Activated naive CD8-positive, alpha-beta T cell treated with anti-CD3 and anti-CD28 coated beads, Interleukin-2, amount 10 ng/mL, durations not matched to agents 7 days and 5 days (primary cell): Measurements from ENCODE around the gene TUBB2A. TPM values are rescaled to one million over a fixed set of nuclear protein-coding genes. Genes with fewer than 3 reads are reported as not detected.
"Not testable (repeated sequence)": the region's sequence is repeated elsewhere in the genome, so short reads cannot be mapped to it uniquely, and the experiment has no call there.

Experiments
- ATAC-seq: fragments of 150-1000 bp; cut with Tn5 transposase; one replicate; pipeline ENCODE4 v1.10.0; 2021; ENCODE audit warnings: low read depth, moderate library complexity
- POLR2A ChIA-PET: fragments of 350-600 bp; sonication (Branson Sonifier 250); formaldehyde crosslinking; loops from one replicate; lab custom pipeline; 2021; ENCODE audit warnings: antibody characterized with exemption; lab: Charles Lee
- DNase-seq: peaks from one replicate; pipeline ENCODE4 v3.0.0; 2021
- H3K27ac Mint-ChIP-seq: one replicate; pipeline ENCODE4 v1.8.0; 2022; ENCODE audit warnings: mild to moderate bottlenecking, mixed read lengths
- H3K27me3 Mint-ChIP-seq: one replicate; pipeline ENCODE4 v1.8.0; 2022; ENCODE audit warnings: mild to moderate bottlenecking, moderate library complexity, mixed read lengths
- H3K36me3 Mint-ChIP-seq: one replicate; pipeline ENCODE4 v1.8.0; 2021; ENCODE audit warnings: mild to moderate bottlenecking, mixed read lengths
- H3K4me1 Mint-ChIP-seq: one replicate; pipeline ENCODE4 v1.8.0; 2021; ENCODE audit warnings: mixed read lengths
- H3K4me3 Mint-ChIP-seq: one replicate; pipeline ENCODE4 v1.8.0; 2022; ENCODE audit warnings: mild to moderate bottlenecking, moderate library complexity, mixed read lengths
- H3K9me3 Mint-ChIP-seq: one replicate; pipeline ENCODE4 v1.8.0; 2021; ENCODE audit warnings: mixed read lengths
- total RNA-seq, 2 experiments: library from RNA; stranded (reverse); gene quantifications; one replicate each; pipeline ENCODE4 v1.2.3, GENCODE V29; 2021

The TUBB2A gene
- total RNA-seq, 2 experiments from 2014 or later, result 1.9 to 2.2 TPM

DNA sequence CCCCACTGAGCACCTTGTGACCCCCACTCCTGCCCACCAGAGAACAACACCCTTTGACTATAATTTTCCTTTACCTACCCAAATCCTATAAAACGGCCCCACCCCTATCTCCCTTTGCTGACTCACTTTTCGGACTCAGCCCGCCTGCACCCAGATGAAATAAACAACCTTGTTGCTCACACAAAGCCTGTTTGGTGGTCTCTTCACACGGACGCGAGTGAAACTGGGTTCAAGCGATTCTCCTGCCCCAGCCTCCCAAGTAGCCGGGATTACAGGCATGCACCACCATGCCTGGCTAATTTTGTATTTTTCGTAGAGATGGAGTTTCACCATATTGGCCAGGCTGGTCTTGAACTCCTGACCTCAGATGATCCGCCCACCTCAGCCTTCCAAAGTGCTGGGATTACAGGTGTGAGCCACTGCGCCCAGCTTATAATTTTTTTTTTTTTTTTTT, 16.3 kb upstream of the TUBB2A start:
- H3K36me3 Mint-ChIP-seq, POLR2A ChIA-PET, ATAC-seq, H3K4me3 Mint-ChIP-seq, H3K27ac Mint-ChIP-seq, H3K4me1 Mint-ChIP-seq, H3K27me3 Mint-ChIP-seq, DNase-seq, H3K9me3 Mint-ChIP-seq: not testable (repeated sequence)

DNA sequence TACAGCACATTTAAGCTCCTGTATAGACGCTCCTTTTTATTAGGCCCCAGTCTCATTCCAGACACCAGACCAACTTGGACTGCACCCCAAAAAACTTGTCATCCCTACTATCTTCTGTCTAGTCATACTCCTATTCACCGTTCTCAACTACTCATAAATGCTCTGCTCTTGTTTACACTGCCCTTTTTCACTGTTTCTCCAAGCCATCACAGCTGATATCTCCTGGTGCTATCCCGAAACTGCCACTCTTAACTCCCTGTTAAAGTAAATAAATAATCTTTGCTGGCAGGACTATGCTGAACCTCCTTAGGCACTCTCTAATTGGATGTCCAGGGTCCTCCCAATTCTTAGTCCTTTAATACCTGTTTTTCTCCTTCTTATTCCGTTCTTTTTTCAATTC, 15.4 kb upstream of the TUBB2A start:
- H3K27me3 Mint-ChIP-seq, ATAC-seq, DNase-seq, H3K36me3 Mint-ChIP-seq, H3K27ac Mint-ChIP-seq, H3K4me1 Mint-ChIP-seq, H3K4me3 Mint-ChIP-seq, POLR2A ChIA-PET, H3K9me3 Mint-ChIP-seq: not testable (repeated sequence)

DNA sequence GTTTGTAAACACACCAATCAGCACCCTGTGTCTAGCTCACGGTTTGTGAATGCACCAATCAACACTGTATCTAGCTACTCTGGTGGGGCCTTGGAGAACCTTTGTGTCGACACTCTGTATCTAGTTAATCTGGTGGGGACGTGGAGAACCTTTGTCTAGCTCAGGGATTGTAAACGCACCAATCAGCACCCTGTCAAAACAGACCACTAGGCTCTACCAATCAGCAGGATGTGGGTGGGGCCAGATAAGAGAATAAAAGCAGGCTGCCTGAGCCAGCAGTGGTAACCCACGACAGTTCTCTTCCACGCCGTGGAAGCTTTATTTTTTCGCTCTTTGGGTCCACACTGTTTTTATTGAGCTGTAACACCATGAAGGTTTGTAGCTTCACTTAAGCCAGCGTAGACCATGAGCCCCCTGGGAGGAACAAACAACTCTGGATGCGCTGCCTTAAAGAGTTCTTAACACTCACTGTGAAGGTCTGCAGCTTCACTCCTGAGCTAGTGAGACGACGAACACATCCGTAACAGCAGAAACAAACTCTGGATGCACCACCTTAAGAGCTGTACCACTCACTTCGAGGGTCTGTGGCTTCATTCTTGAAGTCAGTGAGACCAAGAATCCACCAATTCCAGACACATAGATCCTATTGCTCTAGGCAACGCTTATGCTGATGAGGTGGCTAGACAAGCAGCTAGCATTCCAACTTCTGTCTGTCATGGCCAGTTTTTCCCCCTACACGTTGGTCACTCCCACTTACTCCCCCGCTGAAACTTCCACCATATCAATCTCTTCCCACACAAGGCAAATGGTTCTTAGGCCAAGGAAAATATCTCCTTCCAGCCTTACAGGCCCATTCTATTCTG, 14.2 kb upstream of the TUBB2A start:
- H3K4me1 Mint-ChIP-seq, H3K4me3 Mint-ChIP-seq, POLR2A ChIA-PET, DNase-seq, H3K27me3 Mint-ChIP-seq, H3K27ac Mint-ChIP-seq, ATAC-seq, H3K9me3 Mint-ChIP-seq, H3K36me3 Mint-ChIP-seq: not testable (repeated sequence)

DNA sequence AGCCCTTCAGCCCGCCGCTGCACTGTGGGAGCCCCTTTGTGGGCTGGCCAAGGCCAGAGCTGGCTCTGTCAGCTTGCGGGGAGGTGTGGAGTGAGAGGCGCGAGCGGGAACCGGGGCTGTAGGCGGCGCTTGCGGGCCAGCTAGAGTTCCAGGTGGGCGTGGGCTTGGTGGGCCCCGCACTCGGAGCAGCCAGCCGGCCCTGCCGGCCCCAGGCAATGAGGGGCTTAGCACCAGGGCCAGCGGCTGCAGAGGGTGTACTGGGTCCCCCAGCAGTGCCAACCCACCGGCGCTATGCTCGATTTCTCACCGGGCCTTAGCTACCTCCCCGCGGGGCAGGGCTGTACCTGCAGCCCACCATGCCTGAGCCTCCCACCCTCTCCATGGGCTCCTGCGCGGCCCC, 13.3 kb upstream of the TUBB2A start:
- ATAC-seq, H3K27me3 Mint-ChIP-seq, H3K4me1 Mint-ChIP-seq, H3K36me3 Mint-ChIP-seq, H3K9me3 Mint-ChIP-seq, H3K4me3 Mint-ChIP-seq, DNase-seq, H3K27ac Mint-ChIP-seq, POLR2A ChIA-PET: not testable (repeated sequence)

DNA sequence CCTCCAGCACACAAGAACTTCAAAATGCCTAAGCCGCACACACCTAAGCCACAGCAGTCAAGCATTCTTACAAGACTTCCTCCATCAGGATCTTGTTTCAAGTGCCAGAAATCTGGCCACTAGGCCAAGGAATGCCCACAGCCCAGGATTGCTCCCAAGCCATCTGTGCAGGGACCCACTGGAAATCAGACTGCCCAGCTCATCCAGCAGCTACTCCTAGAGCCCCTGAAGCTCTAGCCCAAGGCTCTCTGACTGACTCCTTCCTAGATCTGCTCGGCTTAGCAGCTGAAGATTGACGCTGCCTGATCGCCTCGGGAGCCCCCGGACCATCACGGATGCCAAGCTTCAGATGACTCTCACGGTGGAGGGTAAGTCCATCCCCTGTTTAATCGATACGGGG, 10.7 kb upstream of the TUBB2A start:
- DNase-seq, H3K4me1 Mint-ChIP-seq, H3K4me3 Mint-ChIP-seq, H3K27ac Mint-ChIP-seq, H3K36me3 Mint-ChIP-seq, H3K9me3 Mint-ChIP-seq, H3K27me3 Mint-ChIP-seq, POLR2A ChIA-PET, ATAC-seq: not testable (repeated sequence)

DNA sequence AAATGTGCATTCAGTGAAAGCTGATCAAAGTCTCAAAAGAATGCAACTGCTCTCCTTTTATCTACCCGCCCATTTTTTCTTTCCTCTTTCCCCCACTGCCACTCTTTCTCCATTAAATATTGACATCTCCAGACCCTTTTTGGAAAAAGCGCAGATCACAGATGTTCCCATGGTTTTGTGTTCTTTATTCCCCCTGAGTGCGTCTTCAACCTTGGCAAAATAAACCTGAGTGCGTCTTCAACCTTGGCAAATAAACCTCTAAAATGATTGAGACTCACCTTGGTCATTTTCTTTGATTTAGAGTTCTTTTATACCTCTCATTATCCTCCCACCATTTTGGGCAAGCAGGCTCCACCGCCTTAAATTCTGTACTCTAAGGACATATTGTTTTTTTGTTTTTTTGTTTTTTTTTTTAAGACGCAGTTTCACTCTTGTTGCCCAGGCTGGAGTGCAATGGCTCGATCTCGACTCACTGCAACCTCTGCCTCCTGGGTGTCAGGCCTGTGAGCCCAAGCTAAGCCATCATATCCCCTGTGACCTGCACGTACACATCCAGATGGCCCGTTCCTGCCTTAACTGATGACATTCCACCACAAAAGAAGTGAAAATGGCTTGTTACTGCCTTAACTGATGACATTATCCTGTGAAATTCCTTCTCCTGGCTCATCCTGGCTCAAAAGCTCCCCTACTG, 9.3 kb upstream of the TUBB2A start:
- ATAC-seq, result not testable (repeated sequence)
- H3K4me1 Mint-ChIP-seq, result peaks cover 11% of the 10 kb centered on the region

DNA sequence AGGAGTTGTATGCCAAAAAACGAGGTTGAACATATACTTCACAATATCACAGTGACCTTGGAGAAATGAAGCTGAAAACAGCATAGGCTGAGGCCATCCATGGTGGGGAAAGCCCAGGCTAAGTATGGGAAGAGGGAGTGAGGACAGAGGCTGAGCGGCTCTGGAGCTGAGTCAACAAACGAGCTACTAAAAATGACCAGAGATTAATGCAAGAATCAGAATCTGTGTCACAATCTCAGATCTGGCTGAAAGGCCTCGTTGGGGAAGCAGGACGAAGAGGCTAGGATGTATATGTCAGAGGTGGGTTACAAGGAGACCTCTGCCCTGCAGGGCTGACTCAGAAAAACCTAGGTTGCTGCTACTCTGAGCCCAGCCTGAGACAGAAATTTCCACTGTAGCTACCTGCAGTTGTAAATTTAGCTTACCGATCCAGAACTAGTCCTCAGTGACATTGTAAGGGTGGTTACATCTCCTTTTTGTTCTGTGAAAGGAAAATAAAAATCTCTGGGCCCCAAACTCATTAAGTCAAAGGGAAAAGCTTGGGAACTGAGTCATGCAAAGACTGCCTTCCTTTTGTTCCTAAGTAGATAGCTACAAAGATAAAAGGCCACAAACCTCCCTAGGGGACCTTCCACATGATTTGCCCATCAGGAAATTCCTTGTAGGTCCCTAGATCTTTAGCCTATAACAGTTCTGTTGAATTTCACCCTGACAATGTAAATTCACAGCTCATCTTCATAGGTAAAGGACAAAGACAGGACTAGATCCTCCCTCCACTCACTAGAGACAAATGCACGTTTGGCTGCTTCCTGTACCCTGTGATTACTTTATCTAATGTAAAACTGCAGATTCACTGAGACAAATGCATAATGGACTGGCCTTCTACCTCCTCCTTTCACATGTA, 8.5 kb upstream of the TUBB2A start:
- no peak for ATAC-seq
- peaks cover 11% of the 10 kb centered on the region for H3K4me1 Mint-ChIP-seq
- POLR2A ChIA-PET, result interaction anchor here (0.7 kb wide), 1 partner anchor 9 kb away, joined by 3 read pairs; the partner anchor contains the start of gene TUBB2A
- peaks cover 16% of the 10 kb centered on the region for H3K27me3 Mint-ChIP-seq
- H3K27ac Mint-ChIP-seq, result no peak overlapping the region
- no peak overlapping the region for H3K4me3 Mint-ChIP-seq
- no peak for DNase-seq
- H3K36me3 Mint-ChIP-seq, result no peaks in the 10 kb centered on the region
- H3K9me3 Mint-ChIP-seq, result no peaks in the 10 kb centered on the region

More for the DNA sequence above, 9.3 kb upstream of the TUBB2A start:
- H3K9me3 Mint-ChIP-seq, H3K36me3 Mint-ChIP-seq, H3K27ac Mint-ChIP-seq, DNase-seq, H3K4me3 Mint-ChIP-seq, POLR2A ChIA-PET: not testable (repeated sequence)
- H3K27me3 Mint-ChIP-seq, result peaks cover 16% of the 10 kb centered on the region

DNA sequence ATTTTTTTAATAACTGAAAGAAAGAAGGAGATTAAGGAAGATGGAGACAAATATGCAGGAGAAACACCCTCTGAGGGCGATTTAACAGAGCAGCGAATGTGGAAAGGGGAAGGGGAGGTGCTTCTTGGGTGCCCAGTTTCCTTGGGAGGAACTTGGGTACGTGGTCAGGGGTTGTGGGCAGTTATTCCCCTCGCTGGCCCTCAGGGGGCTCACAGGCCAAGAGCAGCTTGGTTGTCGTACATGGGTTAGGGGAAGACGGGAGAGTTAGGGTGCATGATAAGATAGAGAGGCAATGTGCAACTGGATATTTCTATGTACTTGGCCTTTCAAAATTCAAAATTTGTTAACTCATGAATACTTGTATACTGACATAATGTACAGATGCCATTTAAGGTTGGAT, 7.0 kb upstream of the TUBB2A start:
- ATAC-seq, result no peak
- H3K27me3 Mint-ChIP-seq, result peaks cover 24% of the 10 kb centered on the region
- H3K4me1 Mint-ChIP-seq, result peaks cover 17% of the 10 kb centered on the region
- H3K27ac Mint-ChIP-seq, result no peak overlapping the region
- H3K9me3 Mint-ChIP-seq, result no peaks in the 10 kb centered on the region
- DNase-seq, result no peak
- peaks cover 3% of the 10 kb centered on the region for H3K36me3 Mint-ChIP-seq
- H3K4me3 Mint-ChIP-seq, result no peak overlapping the region
- POLR2A ChIA-PET, result no interaction called here

DNA sequence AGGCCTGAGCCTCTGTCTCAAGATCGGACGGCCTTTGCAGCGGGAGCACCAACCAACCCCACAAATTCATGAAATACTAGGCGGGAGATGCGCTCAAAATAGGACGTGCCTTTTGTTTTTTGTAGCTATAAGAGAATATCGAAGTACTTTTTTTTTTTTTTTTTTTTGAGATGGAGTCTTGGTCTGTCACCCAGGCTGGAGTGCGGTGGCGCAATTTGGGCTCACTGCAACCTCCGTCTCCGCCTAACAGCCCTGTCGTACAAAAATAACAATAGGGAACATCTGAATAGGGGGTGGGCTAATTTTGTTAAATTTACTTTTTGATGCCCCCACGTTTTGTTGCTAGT, 5.9 kb upstream of the TUBB2A start:
- Mint-ChIP-seq H3K9me3 (no peaks in the 10 kb centered on the region), H3K4me3 (peak overlapping the region; percentile 91), H3K36me3 (peaks cover 3% of the 10 kb centered on the region), H3K27me3 (peaks cover 32% of the 10 kb centered on the region), H3K4me1 (peaks cover 18% of the 10 kb centered on the region), H3K27ac (peak overlapping the region; percentile 50)
- POLR2A ChIA-PET, result interaction anchor here (1.5 kb wide), 1 partner anchor 96 kb away, joined by 5 read pairs; no protein-coding TSS in a partner anchor
- no peak for DNase-seq
- ATAC-seq, result peak; percentile 1

DNA sequence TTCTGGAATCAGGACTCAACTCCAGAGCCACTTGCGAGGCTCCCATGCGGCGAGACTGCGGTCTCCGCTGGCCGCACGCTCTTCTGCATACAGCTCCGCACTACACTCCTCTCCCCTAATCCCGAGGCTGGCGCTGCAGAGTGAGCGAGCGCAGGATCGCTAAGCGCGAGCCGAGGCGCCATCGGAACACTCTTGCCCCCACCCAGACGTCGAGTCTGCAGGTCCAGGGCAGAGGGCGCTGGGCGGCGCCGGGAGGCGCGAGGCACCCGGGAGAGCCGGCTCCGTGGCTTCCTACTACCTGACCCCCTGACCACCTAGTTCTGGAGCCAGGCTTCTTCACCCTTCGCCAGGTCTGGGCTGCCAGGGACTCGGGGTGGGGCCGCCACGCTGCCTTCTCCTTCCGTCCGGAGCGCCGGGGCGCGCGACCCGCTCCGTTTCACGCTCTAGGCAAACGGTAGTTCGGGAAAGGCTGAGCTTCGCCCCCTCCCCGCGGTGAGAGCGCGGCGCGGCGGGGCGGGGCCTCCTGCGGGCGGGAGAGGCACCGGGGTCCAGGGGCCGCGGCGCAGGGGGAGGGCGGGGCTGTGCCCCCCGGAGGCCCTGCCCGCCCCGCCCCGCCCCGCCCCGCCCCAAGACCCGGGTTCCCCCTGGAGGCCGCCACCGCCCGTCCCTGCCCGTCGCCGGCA, 5.4 kb upstream of the TUBB2A start:
- Mint-ChIP-seq H3K4me1 (peaks cover 20% of the 10 kb centered on the region), H3K27me3 (peaks cover 34% of the 10 kb centered on the region), H3K27ac (peak overlapping the region; percentile 50), H3K9me3 (no peaks in the 10 kb centered on the region), H3K36me3 (peaks cover 3% of the 10 kb centered on the region), H3K4me3 (peak overlapping the region; percentile 91)
- ATAC-seq (peak; percentile 73), DNase-seq (peak; percentile 74)
- POLR2A ChIA-PET, result interaction anchor here (1.5 kb wide), 1 partner anchor 97 kb away, joined by 5 read pairs; no protein-coding TSS in a partner anchor

DNA sequence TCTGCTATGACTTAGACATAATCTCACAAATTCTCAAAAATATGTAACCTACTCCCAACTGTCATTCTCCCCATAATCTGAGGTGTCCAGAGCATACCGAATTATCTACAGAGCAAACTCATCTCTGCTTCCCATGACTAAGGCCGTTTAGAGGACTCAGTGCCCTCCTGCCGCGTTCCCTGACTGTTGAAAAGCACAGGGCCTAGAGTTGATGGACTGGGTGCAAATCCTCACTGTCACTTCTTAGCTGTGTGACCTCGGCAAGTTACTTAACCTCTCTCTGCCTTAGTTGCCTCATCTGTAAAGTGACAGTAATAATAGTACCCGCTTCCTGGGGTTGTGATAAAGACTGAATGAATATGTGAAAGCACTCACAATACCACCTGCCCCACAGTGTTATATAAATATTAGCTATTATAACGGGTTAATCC, 4.7 kb upstream of the TUBB2A start:
- ATAC-seq, result no peak

More for the DNA sequence above, 4.7 kb upstream of the TUBB2A start:
- Mint-ChIP-seq H3K27ac (no peak overlapping the region), H3K27me3 (peaks cover 32% of the 10 kb centered on the region), H3K4me3 (peak overlapping the region; percentile 67), H3K36me3 (peaks cover 3% of the 10 kb centered on the region), H3K4me1 (peaks cover 20% of the 10 kb centered on the region), H3K9me3 (no peaks in the 10 kb centered on the region)
- POLR2A ChIA-PET, result interaction anchor here (1.5 kb wide), 1 partner anchor 98 kb away, joined by 5 read pairs; no protein-coding TSS in a partner anchor
- DNase-seq, result no peak
